Measurements from ENCODE around the gene RAB6B. TPM values are rescaled to one million over a fixed set of nuclear protein-coding genes. Genes with fewer than 3 reads are reported as not detected.
A peak's percentile ranks its signal among the peaks of the same experiment; 100 is the strongest.

Gene RAB6B
- total RNA-seq, 4 donors from 2014 or later, result 0.30 to 1.1 (median 0.65) TPM

DNA sequence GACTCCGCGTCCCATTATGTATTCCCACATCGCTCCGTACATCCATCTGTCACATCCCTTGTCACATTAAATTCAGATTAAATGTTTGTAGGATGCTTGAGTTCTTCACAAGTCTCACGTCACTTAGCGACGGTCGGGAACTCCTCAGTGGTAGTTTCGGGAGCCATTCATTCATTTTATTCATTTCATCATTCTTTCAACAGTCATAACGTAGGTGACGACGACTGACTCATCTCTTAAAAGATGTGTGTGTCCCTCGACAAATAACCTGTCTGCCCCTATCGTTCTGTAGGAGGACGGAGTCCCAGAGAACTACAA lies 90.3 kb downstream of the RAB6B start:
- peak overlapping the region; percentile 89 for H3K4me3 ChIP-seq (ENCODE audit: low read depth, poor library complexity, severe bottlenecking)
- TF ChIP-seq POLR2A (IDR thresholded peaks at IDR 0.05), result no peak
- TF ChIP-seq, protein P1, sequence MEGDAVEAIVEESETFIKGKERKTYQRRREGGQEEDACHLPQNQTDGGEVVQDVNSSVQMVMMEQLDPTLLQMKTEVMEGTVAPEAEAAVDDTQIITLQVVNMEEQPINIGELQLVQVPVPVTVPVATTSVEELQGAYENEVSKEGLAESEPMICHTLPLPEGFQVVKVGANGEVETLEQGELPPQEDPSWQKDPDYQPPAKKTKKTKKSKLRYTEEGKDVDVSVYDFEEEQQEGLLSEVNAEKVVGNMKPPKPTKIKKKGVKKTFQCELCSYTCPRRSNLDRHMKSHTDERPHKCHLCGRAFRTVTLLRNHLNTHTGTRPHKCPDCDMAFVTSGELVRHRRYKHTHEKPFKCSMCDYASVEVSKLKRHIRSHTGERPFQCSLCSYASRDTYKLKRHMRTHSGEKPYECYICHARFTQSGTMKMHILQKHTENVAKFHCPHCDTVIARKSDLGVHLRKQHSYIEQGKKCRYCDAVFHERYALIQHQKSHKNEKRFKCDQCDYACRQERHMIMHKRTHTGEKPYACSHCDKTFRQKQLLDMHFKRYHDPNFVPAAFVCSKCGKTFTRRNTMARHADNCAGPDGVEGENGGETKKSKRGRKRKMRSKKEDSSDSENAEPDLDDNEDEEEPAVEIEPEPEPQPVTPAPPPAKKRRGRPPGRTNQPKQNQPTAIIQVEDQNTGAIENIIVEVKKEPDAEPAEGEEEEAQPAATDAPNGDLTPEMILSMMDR (IDR thresholded peaks at IDR 0.05), result no peak
- WGBS, 2 donors, result 15 to 18% methylated on average over 15 of the region's 15 CpGs
- DNase-seq (ENCODE audit: low spot score in 2 of 2), result no peak
- intact Hi-C loops (cut with DNase I; ENCODE audit: low total_unique reads), result no loop called here

DNA sequence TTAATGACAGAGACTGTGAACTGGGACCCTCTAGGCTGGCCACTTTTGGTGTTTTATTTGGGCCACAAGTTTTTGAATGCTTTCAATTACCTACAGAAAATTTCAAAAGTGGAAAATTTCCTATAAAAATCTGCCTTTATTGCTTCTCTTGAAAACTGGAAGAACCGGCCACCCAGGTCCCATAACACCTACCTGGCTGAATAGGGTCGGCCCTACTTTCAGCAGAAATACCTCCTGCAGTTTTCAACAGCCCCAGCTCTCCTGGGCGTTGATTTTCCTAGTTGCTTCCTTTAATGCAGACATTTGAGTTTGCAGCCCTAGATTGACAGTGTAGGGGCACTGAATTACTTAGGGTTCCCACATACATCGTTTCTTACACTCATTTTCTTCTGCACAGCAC lies 90.8 kb downstream of the RAB6B start:
- 58 to 59% methylated on average over 4 of the region's 4 CpGs for WGBS, 2 donors
- DNase-seq (ENCODE audit: low spot score in 2 of 2), result no peak
- TF ChIP-seq POLR2A (IDR thresholded peaks at IDR 0.05), result no peak
- TF ChIP-seq, protein P1 (IDR thresholded peaks at IDR 0.05), result no peak
- intact Hi-C loops (cut with DNase I; ENCODE audit: low total_unique reads), result no loop called here
- H3K4me3 ChIP-seq (ENCODE audit: low read depth, poor library complexity, severe bottlenecking), result no peak overlapping the region

DNA sequence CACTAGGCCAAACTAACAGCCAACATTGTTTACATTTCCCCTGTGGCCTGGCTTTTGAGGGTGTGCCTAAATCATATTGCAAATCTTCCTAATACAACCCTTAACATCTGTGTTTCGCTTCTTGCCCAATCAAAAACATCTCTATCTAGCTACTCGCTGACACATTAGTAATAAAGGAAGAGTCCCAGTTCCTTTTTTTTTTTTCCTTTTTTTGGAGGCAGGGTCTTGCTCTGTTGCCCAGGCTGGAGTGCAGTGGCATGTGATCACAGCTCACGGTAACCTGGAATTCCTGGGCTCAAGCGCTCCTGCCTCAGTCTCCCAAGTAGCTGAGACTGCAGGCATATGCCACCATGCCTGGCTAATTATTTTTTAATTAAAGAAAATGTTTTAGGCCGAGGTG lies 92.2 kb downstream of the RAB6B start:
- DNase-seq (ENCODE audit: low spot score in 2 of 2), result no peak
- 88 to 92% methylated on average over 5 of the region's 5 CpGs for WGBS, 2 donors
- H3K4me3 ChIP-seq (ENCODE audit: low read depth, poor library complexity, severe bottlenecking), result no peak overlapping the region
- intact Hi-C loops (cut with DNase I; ENCODE audit: low total_unique reads), result no loop called here
- TF ChIP-seq POLR2A (IDR thresholded peaks at IDR 0.05), result no peak
- TF ChIP-seq, protein P1 (IDR thresholded peaks at IDR 0.05), result no peak

DNA sequence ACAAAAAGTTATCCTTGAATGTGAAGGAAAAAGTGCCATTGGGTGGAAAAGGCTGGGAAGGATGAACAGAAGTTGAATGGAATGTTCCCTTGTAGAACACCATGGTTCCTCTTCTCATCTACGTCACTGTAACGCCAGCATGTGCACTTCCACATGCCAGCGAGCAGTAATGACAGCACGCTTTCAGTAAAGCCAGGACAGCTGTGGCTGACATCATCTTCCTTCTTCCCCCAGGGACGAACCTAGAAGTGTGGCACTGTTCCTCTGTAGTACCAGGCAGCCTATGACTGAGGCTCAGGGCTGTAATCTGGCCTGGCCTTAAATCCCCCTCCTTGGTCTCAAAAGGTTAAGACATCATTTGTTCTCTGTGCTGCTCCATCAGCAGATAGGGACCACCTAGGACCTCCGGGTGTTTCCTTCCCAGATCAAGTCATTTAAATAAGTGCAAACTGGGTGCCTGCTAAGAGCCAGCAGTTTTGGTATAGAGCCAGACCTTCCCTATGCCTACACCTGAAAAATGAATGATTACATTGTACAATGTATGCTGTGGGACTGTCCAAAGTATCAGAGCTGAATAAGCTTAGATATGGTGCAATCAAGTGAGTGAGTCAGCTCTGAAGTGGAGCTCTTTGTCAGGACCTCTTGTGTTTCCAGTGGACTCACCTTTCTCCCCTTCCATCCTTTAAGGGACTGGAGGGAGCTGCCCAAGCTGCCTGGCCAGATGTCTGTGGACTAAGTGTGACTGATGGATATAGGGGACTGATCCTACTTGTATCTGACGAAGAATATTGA lies 95.7 kb downstream of the RAB6B start:
- intact Hi-C loops (cut with DNase I; ENCODE audit: low total_unique reads), result no loop called here
- TF ChIP-seq, protein P1 (IDR thresholded peaks at IDR 0.05), result no peak
- no peak for TF ChIP-seq POLR2A (IDR thresholded peaks at IDR 0.05)
- DNase-seq (ENCODE audit: low spot score in 2 of 2), result no peak
- no peak overlapping the region for H3K4me3 ChIP-seq (ENCODE audit: low read depth, poor library complexity, severe bottlenecking)
- WGBS, 2 donors, result 44 to 57% methylated on average over 7 of the region's 7 CpGs

- 79 to 87% methylated on average over 3 of the region's 3 CpGs for WGBS, 2 donors
- DNase-seq (ENCODE audit: low spot score in 2 of 2), result no peak
- intact Hi-C loops (cut with DNase I; ENCODE audit: low total_unique reads), result no loop called here
- TF ChIP-seq, protein P1 (IDR thresholded peaks at IDR 0.05), result no peak
- no peak for TF ChIP-seq POLR2A (IDR thresholded peaks at IDR 0.05)
- H3K4me3 ChIP-seq (ENCODE audit: low read depth, poor library complexity, severe bottlenecking), result no peak overlapping the region
Observed at GRCh38 chr3:133797396-133798105, 98.1 kb downstream of the RAB6B start.
